HG03039 (cell line): Measurements from ENCODE around the gene FFAR2.
"Not testable (repeated sequence)": the region's sequence is repeated elsewhere in the genome, so short reads cannot be mapped to it uniquely, and the experiment has no call there.

ENCODE experiments used
- ATAC-seq: cut with Tn5 transposase; IDR thresholded peaks from one replicate; pipeline ENCODE4 v1.9.1; 2021; ENCODE audit warnings: mild to moderate bottlenecking, moderate library complexity; ENCODE audit not compliant: unreplicated experiment

The FFAR2 gene

GRCh38 chr19:35447606-35448469 is at the start of gene FFAR2:
TSS of gene FFAR2 (plus strand) at chr19:35448257. CDS start at chr19:35449715, 1,458 bp downstream.
- no peak for ATAC-seq

- no peak for ATAC-seq
Measured at GRCh38 chr19:35398570-35398969, 49.5 kb upstream of the FFAR2 start.

GRCh38 chr19:35399231-35399630 is 48.8 kb upstream of the FFAR2 start:
- ATAC-seq, result no peak

- no peak for ATAC-seq
Measured at GRCh38 chr19:35399948-35400772, 47.9 kb upstream of the FFAR2 start.

GRCh38 chr19:35400773-35401100 is 47.3 kb upstream of the FFAR2 start:
- ATAC-seq, result no peak

- not testable (repeated sequence) for ATAC-seq
Measured at GRCh38 chr19:35401416-35401815, 46.6 kb upstream of the FFAR2 start.

- no peak for ATAC-seq
Measured at GRCh38 chr19:35403116-35403760, 44.8 kb upstream of the FFAR2 start.

- peak; percentile 69 for ATAC-seq
Measured at GRCh38 chr19:35404879-35405622, 43.0 kb upstream of the FFAR2 start.

- ATAC-seq, result no peak
Measured at GRCh38 chr19:35407619-35408018, 40.4 kb upstream of the FFAR2 start.

GRCh38 chr19:35408284-35409171 is 39.5 kb upstream of the FFAR2 start:
- no peak for ATAC-seq

GRCh38 chr19:35409191-35409590 is 38.9 kb upstream of the FFAR2 start:
- no peak for ATAC-seq

GRCh38 chr19:35410487-35410886 is 37.6 kb upstream of the FFAR2 start:
- ATAC-seq, result no peak

- no peak for ATAC-seq
Measured at GRCh38 chr19:35414442-35414841, 33.6 kb upstream of the FFAR2 start.

GRCh38 chr19:35416331-35416730 is 31.7 kb upstream of the FFAR2 start:
- ATAC-seq, result no peak

- ATAC-seq, result no peak
Measured at GRCh38 chr19:35417278-35417677, 30.8 kb upstream of the FFAR2 start.

- ATAC-seq, result no peak
Measured at GRCh38 chr19:35417713-35418534, 30.1 kb upstream of the FFAR2 start.

- ATAC-seq, result no peak
Measured at GRCh38 chr19:35419046-35419445, 29.0 kb upstream of the FFAR2 start.

- ATAC-seq, result no peak
Measured at GRCh38 chr19:35419805-35420204, 28.3 kb upstream of the FFAR2 start.

- ATAC-seq, result no peak
Measured at GRCh38 chr19:35421362-35421761, 26.7 kb upstream of the FFAR2 start.
